K562 treated with DMSO at 1 percent for 48 hours (cell line): ENCODE measurements around the gene ARHGEF2. TPM values are rescaled to one million over a fixed set of nuclear protein-coding genes. Genes with fewer than 3 reads are reported as not detected.

Experiments used
- total RNA-seq: library from RNA; unstranded; fragments of 300-600 nt; gene quantifications from 2 replicates; pipeline ENCODE4 v1.2.3, GENCODE V29; 2022; ENCODE audit warnings: low replicate concordance; ENCODE audit errors: extremely low read depth

The ARHGEF2 gene
- total RNA-seq, result not detected in 2 replicates

DNA sequence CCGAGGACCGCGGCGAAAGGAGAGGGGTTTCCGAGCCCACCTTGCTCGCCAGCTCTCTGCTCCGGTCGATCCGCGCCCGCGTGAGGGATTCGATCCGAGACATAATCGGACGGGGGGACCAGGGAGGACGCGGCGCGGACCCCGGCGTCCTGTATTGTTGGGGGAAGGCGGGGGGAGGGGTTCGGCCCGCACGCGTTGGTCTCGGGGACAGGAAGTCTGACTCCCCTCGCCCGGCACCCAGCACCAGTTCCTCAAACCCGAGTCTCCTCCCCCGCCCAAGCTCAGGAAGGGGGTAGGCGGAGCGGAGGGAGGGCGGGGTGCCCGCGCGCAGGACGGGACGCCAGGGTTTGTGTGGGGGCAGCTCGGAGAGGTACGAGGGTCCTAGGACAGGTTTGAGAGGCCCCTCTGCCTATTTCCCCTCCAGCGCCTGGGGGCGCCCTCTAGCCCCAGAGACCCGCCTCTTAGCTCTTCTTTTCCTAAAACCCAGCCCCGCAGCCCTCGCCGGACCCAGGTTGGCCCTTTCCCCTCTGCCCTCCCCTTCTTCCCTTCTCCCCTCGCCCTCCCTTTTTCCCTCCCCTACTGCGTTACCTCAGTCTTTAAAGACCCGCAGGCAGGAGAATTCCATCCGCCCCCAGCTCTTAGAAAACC is at the start of gene ARHGEF2:
ARHGEF2 (minus strand) TSS at position 223 of the 648 bp plus-strand sequence; CDS start at position 103, 120 bp downstream.

DNA sequence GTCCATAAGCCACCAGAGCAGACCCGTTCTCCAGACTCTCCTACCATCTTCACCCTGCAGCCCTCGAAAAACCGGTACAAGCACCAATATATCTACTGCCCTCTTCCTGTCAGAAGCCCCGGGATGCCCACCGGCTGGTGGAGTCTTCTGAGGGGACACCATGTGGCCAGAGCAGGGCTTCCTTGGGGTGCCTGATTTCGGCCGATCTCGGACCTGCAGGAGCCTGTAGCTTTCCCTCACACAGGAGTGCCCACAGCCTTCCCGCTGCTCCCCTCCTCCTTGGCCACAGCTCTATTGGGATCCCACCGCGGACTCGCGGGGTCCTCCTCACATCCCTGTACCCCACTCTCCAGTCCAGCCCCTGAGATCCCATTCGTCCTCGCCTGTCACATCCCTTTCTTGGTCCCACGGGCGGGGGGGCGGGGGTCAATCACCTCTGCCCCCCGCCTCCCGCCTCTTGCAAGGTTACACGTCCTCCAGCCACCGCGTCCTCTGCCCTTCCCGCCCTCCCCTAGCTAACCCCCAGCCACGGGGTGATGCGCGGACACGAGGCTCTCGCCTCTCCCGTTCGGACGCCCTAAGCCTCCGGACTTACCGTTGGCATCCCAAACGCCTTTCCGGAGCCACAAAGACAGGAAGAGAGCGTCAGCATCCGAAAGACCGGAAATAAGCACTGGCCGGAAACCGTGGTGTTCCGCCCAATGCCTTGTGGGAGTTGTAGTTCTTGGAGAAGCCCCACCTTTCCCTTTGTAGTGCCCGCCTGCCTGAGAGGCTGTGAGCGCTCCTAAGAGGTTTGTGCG is 42.1 kb upstream of the ARHGEF2 start, which contains the start of gene SSR2:
SSR2 (minus strand) TSS at position 659 of the 800 bp plus-strand sequence. CDS start 784 bp downstream, outside the sequence.

DNA sequence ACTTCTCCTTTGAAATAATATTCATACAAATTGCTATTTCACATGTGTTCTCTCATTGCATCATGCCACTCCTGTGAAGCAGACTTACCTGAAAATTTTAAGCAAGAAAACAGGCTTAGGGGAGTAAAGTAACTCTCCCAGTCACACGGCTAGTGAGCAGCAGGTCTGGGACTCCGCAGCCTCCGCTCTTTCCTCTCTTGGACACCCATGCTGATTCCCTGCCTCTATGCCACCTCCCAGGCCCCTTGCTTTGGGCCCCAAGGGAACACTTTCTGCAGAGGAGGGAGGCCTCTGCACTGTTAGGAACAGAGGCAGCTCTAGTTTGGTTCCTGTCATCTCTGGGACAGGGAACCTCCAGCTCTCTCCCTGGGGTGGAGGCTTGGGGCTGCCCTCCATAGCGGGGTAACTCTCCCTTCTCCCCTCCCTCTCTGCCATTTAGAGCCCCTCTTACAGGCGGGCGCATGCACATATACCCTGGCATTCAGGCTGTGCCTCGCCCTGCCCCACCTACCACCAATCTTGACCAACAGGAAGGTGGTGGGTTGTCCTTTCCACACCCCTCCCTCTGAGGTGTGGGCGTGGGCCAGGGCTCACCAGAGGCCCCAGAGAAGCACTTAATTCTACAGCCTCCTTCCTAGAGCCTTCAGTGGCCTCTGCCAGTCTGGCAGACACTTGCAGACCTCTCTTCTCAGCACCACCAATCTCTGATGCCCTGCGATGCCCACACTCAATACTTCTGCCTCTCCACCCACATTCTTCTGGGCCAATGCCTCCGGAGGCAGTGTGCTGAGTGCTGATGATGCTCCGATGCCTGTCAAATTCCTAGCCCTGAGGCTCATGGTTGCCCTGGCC is 37.1 kb downstream of the ARHGEF2 start, which contains the start of gene RXFP4:
RXFP4 (plus strand) TSS at position 646 of the 852 bp plus-strand sequence; CDS start at position 718, 72 bp downstream.

DNA sequence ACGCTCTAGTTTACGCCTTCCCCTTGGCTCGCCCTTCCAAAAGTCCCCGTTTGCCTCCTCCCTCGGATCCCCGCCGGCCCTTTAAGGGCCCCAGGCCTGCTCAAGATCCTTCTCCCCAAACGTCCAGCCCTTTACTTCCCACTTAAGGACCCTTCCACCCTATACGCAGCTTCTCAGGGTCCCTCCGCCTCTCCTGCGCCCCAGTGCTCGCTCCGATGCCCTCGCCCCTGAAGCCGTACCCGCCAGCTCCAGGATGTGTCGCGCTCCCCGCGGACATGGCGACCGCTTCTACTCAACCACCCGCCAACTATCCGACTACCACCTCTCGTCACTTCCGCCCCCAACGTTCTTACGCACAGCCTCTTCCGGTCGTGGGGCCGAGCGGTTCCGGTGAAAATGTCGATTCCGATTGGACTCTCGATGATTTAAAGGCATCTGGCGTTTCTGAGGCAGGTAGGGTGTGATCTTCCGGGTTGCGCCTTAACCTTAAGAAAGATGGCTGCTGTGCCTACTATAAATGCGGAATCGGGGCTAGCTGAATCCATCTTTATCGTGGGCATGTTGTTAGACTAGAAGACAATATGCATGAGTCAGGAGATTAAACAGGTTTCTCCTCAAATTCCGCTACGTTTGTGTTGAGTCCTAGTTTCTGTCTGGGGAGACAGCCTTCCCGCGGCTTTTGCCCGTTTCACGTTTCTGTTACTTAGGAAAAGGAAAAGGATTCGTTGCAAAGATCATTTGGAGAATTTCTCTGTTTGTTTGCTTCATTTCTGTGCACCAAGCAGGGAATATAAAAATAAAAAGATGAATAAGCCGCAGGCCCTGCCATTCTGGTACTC is 44.0 kb downstream of the ARHGEF2 start, which contains the start of gene KHDC4:
KHDC4 (minus strand) TSS at position 317 of the 839 bp plus-strand sequence; CDS start at position 277, 40 bp downstream.

DNA sequence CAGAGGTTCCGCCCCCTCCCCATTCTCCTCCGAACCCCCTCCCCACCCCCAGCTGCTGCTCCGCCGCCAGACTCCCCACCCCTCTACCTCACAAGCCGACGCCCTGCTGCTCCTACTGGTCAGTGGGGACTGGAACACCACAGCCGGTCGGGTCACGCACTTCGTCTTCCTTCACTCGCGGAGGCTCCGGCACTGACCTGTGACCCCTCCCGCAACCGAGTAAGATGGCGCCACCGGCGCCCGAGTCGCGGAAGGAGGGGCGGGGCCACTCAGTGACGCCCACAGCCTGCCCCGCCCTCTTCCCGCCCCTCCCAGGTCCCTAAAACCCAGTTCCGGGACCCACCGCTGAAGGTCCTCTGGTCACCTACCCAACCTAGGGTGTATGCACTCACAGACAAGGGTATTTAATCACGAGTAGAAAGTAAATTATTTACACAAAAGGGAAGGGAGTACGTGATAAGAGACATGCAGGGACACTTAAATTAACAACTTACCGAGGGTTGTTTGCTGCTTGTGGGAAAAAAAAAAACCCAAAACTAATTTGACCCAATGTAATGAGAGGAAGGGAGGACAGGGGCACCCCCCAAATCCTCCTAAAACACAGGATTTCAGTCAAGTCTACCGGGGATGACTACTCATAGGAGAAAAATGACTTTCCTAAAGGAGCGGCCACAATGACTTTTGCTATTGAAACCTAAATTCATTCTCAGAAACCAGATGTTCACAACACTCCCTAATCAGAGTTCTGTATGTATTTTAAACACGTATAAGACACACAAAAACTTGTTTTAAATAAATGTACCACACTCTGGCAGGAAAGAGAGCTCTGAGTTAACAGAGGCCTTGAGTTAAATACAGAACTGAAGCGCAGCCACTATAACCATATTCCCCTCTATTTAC is 66.9 kb downstream of the ARHGEF2 start, which contains the start of gene RIT1:
RIT1 (minus strand) TSS at position 194 of the 900 bp plus-strand sequence. CDS start 588 bp downstream, outside the sequence.

Other genes starting within 250 kb of the ARHGEF2 start
- not detected in 2 replicates for gene GON4L, start 121.3 kb downstream of the ARHGEF2 start, total RNA-seq
- gene SYT11, start 119.0 kb downstream of the ARHGEF2 start, total RNA-seq, result not detected in 2 replicates
- not detected in 2 replicates for gene RIT1, start 67.2 kb downstream of the ARHGEF2 start, total RNA-seq
- not detected in 2 replicates for gene KHDC4, start 44.1 kb downstream of the ARHGEF2 start, total RNA-seq
- gene RXFP4, start 36.9 kb downstream of the ARHGEF2 start, total RNA-seq, result not detected in 2 replicates
- not detected in 2 replicates for gene SSR2, start 42.4 kb upstream of the ARHGEF2 start, total RNA-seq
- gene UBQLN4, start 75.3 kb upstream of the ARHGEF2 start, total RNA-seq, result not detected in 2 replicates
- not detected in 2 replicates for gene LAMTOR2, start 76.2 kb upstream of the ARHGEF2 start, total RNA-seq
- not detected in 2 replicates for gene RAB25, start 82.6 kb upstream of the ARHGEF2 start, total RNA-seq
- gene MEX3A, start 103.9 kb upstream of the ARHGEF2 start, total RNA-seq, result not detected in 2 replicates
- gene LMNA, start 136.2 kb upstream of the ARHGEF2 start, total RNA-seq, result not detected in 2 replicates
- gene SEMA4A, start 175.0 kb upstream of the ARHGEF2 start, total RNA-seq, result not detected in 2 replicates
- not detected in 2 replicates for gene SLC25A44, start 215.6 kb upstream of the ARHGEF2 start, total RNA-seq
- gene PMF1, start 234.5 kb upstream of the ARHGEF2 start, total RNA-seq, result not detected in 2 replicates